GM21367 (cell line): ENCODE data around the gene OPTC.
"Not testable (repeated sequence)": the region's sequence is repeated elsewhere in the genome, so short reads cannot be mapped to it uniquely, and the experiment has no call there.

Experiments used
- ATAC-seq: cut with Tn5 transposase; IDR thresholded peaks from one replicate; pipeline ENCODE4 v1.9.1; 2021; ENCODE audit not compliant: unreplicated experiment

OPTC gene

GRCh38 chr1:203465146-203465798, 28.7 kb upstream of the OPTC start:
- no peak for ATAC-seq

- no peak for ATAC-seq
Observed at GRCh38 chr1:203465948-203466347, 28.0 kb upstream of the OPTC start.

- ATAC-seq, result not testable (repeated sequence)
Observed at GRCh38 chr1:203466906-203467549, 26.9 kb upstream of the OPTC start.

GRCh38 chr1:203467550-203467921, 26.4 kb upstream of the OPTC start:
- ATAC-seq, result no peak

- ATAC-seq, result no peak
Observed at GRCh38 chr1:203468326-203468725, 25.6 kb upstream of the OPTC start.

GRCh38 chr1:203470240-203470639, 23.7 kb upstream of the OPTC start:
- no peak for ATAC-seq

GRCh38 chr1:203471841-203472240, 22.1 kb upstream of the OPTC start:
- no peak for ATAC-seq

GRCh38 chr1:203473281-203473680, 20.7 kb upstream of the OPTC start:
- no peak for ATAC-seq

- ATAC-seq, result no peak
Observed at GRCh38 chr1:203473781-203474305, 20.1 kb upstream of the OPTC start.

- no peak for ATAC-seq
Observed at GRCh38 chr1:203475012-203475981, 18.7 kb upstream of the OPTC start, which contains the start of gene PRELP. Gene PRELP, plus strand, starts transcription at chr1:203475806. Its CDS starts 7,379 bp downstream, at chr1:203483185.

- no peak for ATAC-seq
Observed at GRCh38 chr1:203476216-203476814, 17.6 kb upstream of the OPTC start.

- ATAC-seq, result no peak
Observed at GRCh38 chr1:203477748-203478147, 16.2 kb upstream of the OPTC start.

- ATAC-seq, result no peak
Observed at GRCh38 chr1:203478231-203478630, 15.7 kb upstream of the OPTC start.

GRCh38 chr1:203478986-203479385, 15.0 kb upstream of the OPTC start:
- ATAC-seq, result no peak

- no peak for ATAC-seq
Observed at GRCh38 chr1:203479646-203480045, 14.3 kb upstream of the OPTC start.

GRCh38 chr1:203480084-203480483, 13.9 kb upstream of the OPTC start:
- ATAC-seq, result no peak

GRCh38 chr1:203480525-203481084, 13.3 kb upstream of the OPTC start:
- ATAC-seq, result no peak

GRCh38 chr1:203481196-203481595, 12.8 kb upstream of the OPTC start:
- no peak for ATAC-seq

- no peak for ATAC-seq
Observed at GRCh38 chr1:203486618-203487370, 7.2 kb upstream of the OPTC start.

- no peak for ATAC-seq
Observed at GRCh38 chr1:203488539-203488938, 5.4 kb upstream of the OPTC start.
